NCI-H526 (cell line): ENCODE results near the gene HCFC2.

Experiments
- DNase-seq, 2 experiments: peaks; one replicate each; lab custom pipeline; 2025; lab: John Stamatoyannopoulos, UW

Gene HCFC2

GRCh38 chr12:104121001-104121400 lies 56.7 kb downstream of the HCFC2 start:
- DNase-seq: no peak

- DNase-seq: no peak
Observed at GRCh38 chr12:104122298-104122697, 58.0 kb downstream of the HCFC2 start.

- DNase-seq: peak in 1 of 2 experiments; percentile 25
Observed at GRCh38 chr12:104126548-104126947, 62.2 kb downstream of the HCFC2 start.

- DNase-seq: no peak
Observed at GRCh38 chr12:104130760-104131159, 66.4 kb downstream of the HCFC2 start.

GRCh38 chr12:104131609-104132008 lies 67.3 kb downstream of the HCFC2 start:
- DNase-seq: no peak

- no peak for DNase-seq
Observed at GRCh38 chr12:104132351-104132956, 68.1 kb downstream of the HCFC2 start.

GRCh38 chr12:104133321-104133720 lies 69.0 kb downstream of the HCFC2 start:
- no peak for DNase-seq

GRCh38 chr12:104133866-104134265 lies 69.5 kb downstream of the HCFC2 start:
- no peak for DNase-seq

- no peak for DNase-seq
Observed at GRCh38 chr12:104134882-104135281, 70.6 kb downstream of the HCFC2 start.

- DNase-seq: peak in 1 of 2 experiments; percentile 29
Observed at GRCh38 chr12:104136577-104136976, 72.2 kb downstream of the HCFC2 start.

GRCh38 chr12:104137001-104137901 lies 72.9 kb downstream of the HCFC2 start:
- peak in 1 of 2 experiments; percentile 64 for DNase-seq

- peak; percentile 93 to 96 for DNase-seq
Observed at GRCh38 chr12:104137902-104138796, 73.8 kb downstream of the HCFC2 start, which contains the start of gene NFYB. Gene NFYB (minus strand): TSS chr12:104138210. CDS start chr12:104135453, 2,757 bp downstream.

- peak in 1 of 2 experiments; percentile 22 for DNase-seq
Observed at GRCh38 chr12:104138797-104139152, 74.4 kb downstream of the HCFC2 start.

- no peak for DNase-seq
Observed at GRCh38 chr12:104142543-104142942, 78.2 kb downstream of the HCFC2 start.

GRCh38 chr12:104143002-104143401 lies 78.7 kb downstream of the HCFC2 start:
- no peak for DNase-seq

GRCh38 chr12:104143918-104144317 lies 79.6 kb downstream of the HCFC2 start:
- DNase-seq: no peak

- DNase-seq: no peak
Observed at GRCh38 chr12:104147346-104147745, 83.0 kb downstream of the HCFC2 start.

GRCh38 chr12:104150416-104150815 lies 86.1 kb downstream of the HCFC2 start:
- DNase-seq: no peak

GRCh38 chr12:104152685-104153241 lies 88.4 kb downstream of the HCFC2 start:
- DNase-seq: no peak

- no peak for DNase-seq
Observed at GRCh38 chr12:104154286-104154685, 90.0 kb downstream of the HCFC2 start.

- DNase-seq: no peak
Observed at GRCh38 chr12:104154806-104155205, 90.5 kb downstream of the HCFC2 start.
